Activated B cell treated with CpG ODN at 0.5 μM for 24 hours (primary cell): ENCODE results near the gene ITFG1. TPM values are rescaled to one million over a fixed set of nuclear protein-coding genes. Genes with fewer than 3 reads are reported as not detected.
"Not testable (repeated sequence)": the region's sequence is repeated elsewhere in the genome, so short reads cannot be mapped to it uniquely, and the experiment has no call there.

Experiments used
- ATAC-seq: fragments of 200-7000 bp; cut with Tn5 transposase; one replicate; pipeline ENCODE4 v1.10.0; 2021; ENCODE audit warnings: low read depth, mild to moderate bottlenecking, moderate library complexity
- CTCF ChIA-PET: fragments of 350-600 bp; sonication (Branson Sonifier 250); formaldehyde crosslinking; loops from one replicate; lab custom pipeline; 2021; ENCODE audit warnings: antibody characterized with exemption; lab: Charles Lee
- POLR2A ChIA-PET: fragments of 350-600 bp; sonication (Branson Sonifier 250); formaldehyde crosslinking; loops from one replicate; lab custom pipeline; 2021; ENCODE audit warnings: antibody characterized with exemption; lab: Charles Lee
- DNase-seq: peaks from one replicate; pipeline ENCODE4 v3.0.0; 2022
- H3K27ac Mint-ChIP-seq: one replicate; pipeline ENCODE4 v1.8.0; 2020; ENCODE audit warnings: mixed read lengths
- H3K27me3 Mint-ChIP-seq: one replicate; pipeline ENCODE4 v1.8.0; 2021; ENCODE audit warnings: mixed read lengths
- H3K36me3 Mint-ChIP-seq: one replicate; pipeline ENCODE4 v1.8.0; 2021; ENCODE audit warnings: low read depth, mixed read lengths
- H3K4me1 Mint-ChIP-seq: one replicate; pipeline ENCODE4 v1.8.0; 2021; ENCODE audit warnings: mixed read lengths
- H3K4me3 Mint-ChIP-seq: one replicate; pipeline ENCODE4 v1.8.0; 2020; ENCODE audit warnings: mild to moderate bottlenecking, mixed read lengths
- H3K9me3 Mint-ChIP-seq: one replicate; pipeline ENCODE4 v1.8.0; 2020; ENCODE audit warnings: mixed read lengths
- CTCF ChIP-seq: fragments of 200-600 bp; IDR thresholded peaks from one replicate; pipeline ENCODE4 v1.8.0; 2022; ENCODE audit warnings: antibody characterized with exemption, mild to moderate bottlenecking
- intact Hi-C: fragments of 100-400 bp; cut with micrococcal nuclease; formaldehyde crosslinking; loops from one replicate; pipeline ENCODE4 v1.15.1; 2024
- total RNA-seq: library from RNA; stranded (reverse); gene quantifications from 2 replicates; pipeline ENCODE4 v1.2.3, GENCODE V29; 2022

Gene ITFG1
- total RNA-seq, 1 donor from 2014 or later: 30.9 TPM

- H3K9me3 Mint-ChIP-seq: peaks cover 4% of the 10 kb centered on the region
- DNase-seq: no peak
- ChIA-PET CTCF (no interaction called here), POLR2A (no interaction called here)
- peaks cover 63% of the 10 kb centered on the region for H3K36me3 Mint-ChIP-seq
- no peak for ATAC-seq
- no peak overlapping the region for H3K27ac Mint-ChIP-seq
- H3K27me3 Mint-ChIP-seq: no peaks in the 10 kb centered on the region
- peaks cover 4% of the 10 kb centered on the region for H3K4me1 Mint-ChIP-seq
- no peak for TF ChIP-seq CTCF
- no peak overlapping the region for H3K4me3 Mint-ChIP-seq
- intact Hi-C loops: no loop called here
Observed at GRCh38 chr16:47446431-47446830, 14.4 kb downstream of the ITFG1 start.

GRCh38 chr16:47442884-47443283, 18.0 kb downstream of the ITFG1 start:
- intact Hi-C loops, H3K4me3 Mint-ChIP-seq, DNase-seq, H3K27ac Mint-ChIP-seq, H3K27me3 Mint-ChIP-seq, H3K9me3 Mint-ChIP-seq, CTCF ChIA-PET, POLR2A ChIA-PET, ATAC-seq: not testable (repeated sequence)
- Mint-ChIP-seq H3K4me1 (peaks cover 12% of the 10 kb centered on the region), H3K36me3 (peaks cover 58% of the 10 kb centered on the region)

GRCh38 chr16:47440066-47440465, 20.8 kb downstream of the ITFG1 start:
- DNase-seq, POLR2A ChIA-PET, H3K27ac Mint-ChIP-seq, H3K27me3 Mint-ChIP-seq, CTCF ChIA-PET, intact Hi-C loops, ATAC-seq, H3K9me3 Mint-ChIP-seq, H3K4me3 Mint-ChIP-seq: not testable (repeated sequence)
- H3K4me1 Mint-ChIP-seq: peaks cover 12% of the 10 kb centered on the region
- H3K36me3 Mint-ChIP-seq: peaks cover 52% of the 10 kb centered on the region

- POLR2A ChIA-PET, H3K27me3 Mint-ChIP-seq, CTCF ChIA-PET, H3K27ac Mint-ChIP-seq, intact Hi-C loops, H3K4me3 Mint-ChIP-seq, ATAC-seq, H3K9me3 Mint-ChIP-seq, DNase-seq: not testable (repeated sequence)
- peaks cover 19% of the 10 kb centered on the region for H3K4me1 Mint-ChIP-seq
- peaks cover 38% of the 10 kb centered on the region for H3K36me3 Mint-ChIP-seq
Observed at GRCh38 chr16:47434274-47434673, 26.6 kb downstream of the ITFG1 start.

- ATAC-seq (no peak), DNase-seq (no peak)
- no peaks in the 10 kb centered on the region for H3K9me3 Mint-ChIP-seq
- peaks cover 10% of the 10 kb centered on the region for H3K4me1 Mint-ChIP-seq
- TF ChIP-seq CTCF: no peak
- no peak overlapping the region for H3K27ac Mint-ChIP-seq
- CTCF ChIA-PET: no interaction called here
- intact Hi-C loops: no loop called here
- POLR2A ChIA-PET: no interaction called here
- H3K36me3 Mint-ChIP-seq: peaks cover 43% of the 10 kb centered on the region
- H3K27me3 Mint-ChIP-seq: no peaks in the 10 kb centered on the region
- H3K4me3 Mint-ChIP-seq: no peak overlapping the region
Observed at GRCh38 chr16:47431960-47432359, 28.9 kb downstream of the ITFG1 start.

- H3K36me3 Mint-ChIP-seq: peaks cover 60% of the 10 kb centered on the region
- intact Hi-C loops: no loop called here
- no peak for TF ChIP-seq CTCF
Observed at GRCh38 chr16:47426806-47427205, 34.1 kb downstream of the ITFG1 start.

GRCh38 chr16:47424846-47425245, 36.0 kb downstream of the ITFG1 start:
- Mint-ChIP-seq H3K9me3 (no peaks in the 10 kb centered on the region), H3K27ac (no peak overlapping the region), H3K4me3 (no peak overlapping the region), H3K4me1 (no peaks in the 10 kb centered on the region), H3K36me3 (peaks cover 70% of the 10 kb centered on the region), H3K27me3 (no peaks in the 10 kb centered on the region)
- CTCF ChIA-PET: no interaction called here
- intact Hi-C loops: no loop called here
- POLR2A ChIA-PET: no interaction called here
- ATAC-seq (no peak), DNase-seq (no peak)
- no peak for TF ChIP-seq CTCF

More at GRCh38 chr16:47426806-47427205, 34.1 kb downstream of the ITFG1 start:
- ATAC-seq (no peak), DNase-seq (no peak)
- Mint-ChIP-seq H3K27ac (no peak overlapping the region), H3K27me3 (no peaks in the 10 kb centered on the region), H3K4me3 (no peak overlapping the region), H3K9me3 (no peaks in the 10 kb centered on the region), H3K4me1 (no peaks in the 10 kb centered on the region)
- ChIA-PET POLR2A (no interaction called here), CTCF (no interaction called here)
